Non-pigmented ciliary epithelial cell (primary cell): ENCODE results near the gene IGFL2.
"Not testable (repeated sequence)": the region's sequence is repeated elsewhere in the genome, so short reads cannot be mapped to it uniquely, and the experiment has no call there.

Experiments
- DNase-seq: peaks from one replicate; pipeline ENCODE4 v3.0.0-alpha.2; 2010; ENCODE audit warnings: low read depth

Gene IGFL2

GRCh38 chr19:46142294-46142693, 5.7 kb upstream of the IGFL2 start:
- no peak for DNase-seq

- no peak for DNase-seq
Observed at GRCh38 chr19:46144756-46145155, 3.3 kb upstream of the IGFL2 start.

- no peak for DNase-seq
Observed at GRCh38 chr19:46147166-46147740, 785 bp upstream of the IGFL2 start.

GRCh38 chr19:46150606-46151005, 2.6 kb downstream of the IGFL2 start:
- no peak for DNase-seq

- DNase-seq, result no peak
Observed at GRCh38 chr19:46155237-46155636, 7.2 kb downstream of the IGFL2 start.

GRCh38 chr19:46159418-46160232, 11.6 kb downstream of the IGFL2 start:
- DNase-seq, result no peak

GRCh38 chr19:46160233-46160775, 12.3 kb downstream of the IGFL2 start:
- no peak for DNase-seq

GRCh38 chr19:46161642-46162257, 13.7 kb downstream of the IGFL2 start:
- not testable (repeated sequence) for DNase-seq

- no peak for DNase-seq
Observed at GRCh38 chr19:46162731-46163130, 14.7 kb downstream of the IGFL2 start.

GRCh38 chr19:46173886-46174480, 25.9 kb downstream of the IGFL2 start:
- no peak for DNase-seq

GRCh38 chr19:46176116-46176860, 28.2 kb downstream of the IGFL2 start:
- DNase-seq, result no peak

- DNase-seq, result no peak
Observed at GRCh38 chr19:46179076-46179759, 31.2 kb downstream of the IGFL2 start.

GRCh38 chr19:46180701-46181387, 32.8 kb downstream of the IGFL2 start:
- DNase-seq, result no peak

- no peak for DNase-seq
Observed at GRCh38 chr19:46181388-46181779, 33.3 kb downstream of the IGFL2 start.

GRCh38 chr19:46182476-46182875, 34.4 kb downstream of the IGFL2 start:
- no peak for DNase-seq

GRCh38 chr19:46184775-46185710, 37.0 kb downstream of the IGFL2 start:
- not testable (repeated sequence) for DNase-seq

GRCh38 chr19:46186101-46186716, 38.2 kb downstream of the IGFL2 start:
- no peak for DNase-seq

GRCh38 chr19:46186717-46187101, 38.7 kb downstream of the IGFL2 start:
- no peak for DNase-seq
